Ovary (tissue), 3 donors: ENCODE data around the gene SBF2.

Experiments used
- EP300 ChIP-seq: sonication (generic); formaldehyde crosslinking; IDR thresholded peaks from one replicate; pipeline ENCODE4 v1.6.1; 2017; ENCODE audit warnings: antibody characterized with exemption
- POLR2A ChIP-seq: fragments of 450-650 bp; IDR thresholded peaks from one replicate; pipeline ENCODE4 v1.6.1; 2017; ENCODE audit warnings: antibody characterized with exemption, mild to moderate bottlenecking, moderate library complexity
- TF ChIP-seq, protein P1 (sequence below), 3 donors: fragments of 450-650 bp in 2 of 3; fragments of 200-600 bp in 1 of 3; IDR thresholded peaks; one replicate each; pipeline versions ENCODE4 v1.5.1 to v1.8.0; 2016 to 2022; ENCODE audit warnings: antibody characterized with exemption in 3 of 3, mild to moderate bottlenecking in 1 of 3
- donor health status: DM: no; HTN: no; CAD: no.

DNA sequence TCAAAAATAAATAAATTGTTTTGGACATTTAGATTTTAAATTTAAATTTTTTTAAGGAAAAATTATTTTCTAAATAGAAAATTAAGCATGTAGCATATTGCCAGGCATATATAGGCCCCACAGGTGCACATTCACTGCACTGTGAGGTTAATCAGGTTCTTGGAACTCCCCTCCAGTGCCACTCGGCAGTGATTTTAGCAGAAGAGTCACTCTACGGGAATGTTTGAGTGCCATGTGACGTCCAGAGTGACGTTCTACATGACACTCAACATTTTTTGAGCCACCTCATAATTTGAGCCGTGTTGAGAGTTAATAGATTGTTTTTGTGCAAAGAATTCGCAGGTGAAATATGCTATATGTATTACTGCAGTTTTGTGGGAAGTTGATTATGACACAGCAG is 552.8 kb downstream of the SBF2 start:
- TF ChIP-seq POLR2A (no peak), EP300 (no peak)
- TF ChIP-seq, protein P1, sequence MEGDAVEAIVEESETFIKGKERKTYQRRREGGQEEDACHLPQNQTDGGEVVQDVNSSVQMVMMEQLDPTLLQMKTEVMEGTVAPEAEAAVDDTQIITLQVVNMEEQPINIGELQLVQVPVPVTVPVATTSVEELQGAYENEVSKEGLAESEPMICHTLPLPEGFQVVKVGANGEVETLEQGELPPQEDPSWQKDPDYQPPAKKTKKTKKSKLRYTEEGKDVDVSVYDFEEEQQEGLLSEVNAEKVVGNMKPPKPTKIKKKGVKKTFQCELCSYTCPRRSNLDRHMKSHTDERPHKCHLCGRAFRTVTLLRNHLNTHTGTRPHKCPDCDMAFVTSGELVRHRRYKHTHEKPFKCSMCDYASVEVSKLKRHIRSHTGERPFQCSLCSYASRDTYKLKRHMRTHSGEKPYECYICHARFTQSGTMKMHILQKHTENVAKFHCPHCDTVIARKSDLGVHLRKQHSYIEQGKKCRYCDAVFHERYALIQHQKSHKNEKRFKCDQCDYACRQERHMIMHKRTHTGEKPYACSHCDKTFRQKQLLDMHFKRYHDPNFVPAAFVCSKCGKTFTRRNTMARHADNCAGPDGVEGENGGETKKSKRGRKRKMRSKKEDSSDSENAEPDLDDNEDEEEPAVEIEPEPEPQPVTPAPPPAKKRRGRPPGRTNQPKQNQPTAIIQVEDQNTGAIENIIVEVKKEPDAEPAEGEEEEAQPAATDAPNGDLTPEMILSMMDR (IDR thresholded peaks at IDR 0.05): no peak
